ENCODE results near the gene KANSL1. TPM values are rescaled to one million over a fixed set of nuclear protein-coding genes. Genes with fewer than 3 reads are reported as not detected.

The KANSL1 gene
- total RNA-seq, 1 experiment from 2014 or later, result 47.6 TPM

GRCh38 chr17:46175891-46176290 lies 17.3 kb downstream of the KANSL1 start:
- H3K9me3 ChIP-seq (ENCODE audit: low read length), result no peaks in the 10 kb centered on the region
- no peak overlapping the region for H2AFZ ChIP-seq (ENCODE audit: low read length)
- CTCF ChIA-PET, result no interaction called here
- H3K9ac ChIP-seq (ENCODE audit: low read length), result no peak overlapping the region
- ATAC-seq (no peak), DNase-seq (no peak)
- no peak for TF ChIP-seq EZH2phosphoT487 (IDR thresholded peaks at IDR 0.05; ENCODE audit: borderline replicate concordance, low read length)
- TF ChIP-seq CTCF (conservative IDR thresholded peaks at IDR 0.05; ENCODE audit: low read depth, low read length), result no peak
- TF ChIP-seq EZH2 (IDR thresholded peaks at IDR 0.05; ENCODE audit: low read length, unreplicated experiment), result no peak
- no peaks in the 10 kb centered on the region for H3K27me3 ChIP-seq (ENCODE audit: low read length)
- no peak overlapping the region for H3K4me3 ChIP-seq (ENCODE audit: low read length)
- no peaks in the 10 kb centered on the region for H3F3A ChIP-seq (ENCODE audit: low read length, unreplicated experiment)
- no peak overlapping the region for H3K27ac ChIP-seq (ENCODE audit: low read length)
- peaks cover 12% of the 10 kb centered on the region for H3K36me3 ChIP-seq (ENCODE audit: low read depth, low read length)
- H3K4me1 ChIP-seq (ENCODE audit: insufficient read depth, low read length), result peaks cover 20% of the 10 kb centered on the region
- H3K4me2 ChIP-seq (ENCODE audit: low read length), result no peak overlapping the region
- H3K79me2 ChIP-seq (ENCODE audit: low read length), result peaks cover 100% of the 10 kb centered on the region
- peaks cover 61% of the 10 kb centered on the region for H4K20me1 ChIP-seq (ENCODE audit: low read length)
- intact Hi-C loops (cut with micrococcal nuclease), result no loop called here
- no peaks in the 10 kb centered on the region for H3K9me2 ChIP-seq (replicated peaks; ENCODE audit: low read length)
- no TSS peak for BruUV-seq (replicated peaks)
- POLR2A ChIA-PET (ENCODE audit: unreplicated experiment), result no interaction called here

- H3K36me3 ChIP-seq (ENCODE audit: low read depth, low read length), result peaks cover 37% of the 10 kb centered on the region
- peaks cover 13% of the 10 kb centered on the region for H3K4me1 ChIP-seq (ENCODE audit: insufficient read depth, low read length)
- peaks cover 54% of the 10 kb centered on the region for H4K20me1 ChIP-seq (ENCODE audit: low read length)
- intact Hi-C loops (cut with micrococcal nuclease), result no loop called here
- H3K27ac ChIP-seq (ENCODE audit: low read length), result no peak overlapping the region
- H2AFZ ChIP-seq (ENCODE audit: low read length), result no peak overlapping the region
- no peaks in the 10 kb centered on the region for H3K9me2 ChIP-seq (replicated peaks; ENCODE audit: low read length)
- H3K4me3 ChIP-seq (ENCODE audit: low read length), result no peak overlapping the region
- H3F3A ChIP-seq (ENCODE audit: low read length, unreplicated experiment), result no peaks in the 10 kb centered on the region
- H3K9ac ChIP-seq (ENCODE audit: low read length), result no peak overlapping the region
- no peak overlapping the region for H3K4me2 ChIP-seq (ENCODE audit: low read length)
- CTCF ChIA-PET, result interaction anchor here (0.8 kb wide), 1 partner anchor 20 kb away, joined by 3 read pairs; the partner anchor contains the start of gene KANSL1
- ATAC-seq (no peak), DNase-seq (no peak)
- H3K9me3 ChIP-seq (ENCODE audit: low read length), result no peaks in the 10 kb centered on the region
- H3K79me2 ChIP-seq (ENCODE audit: low read length), result peaks cover 100% of the 10 kb centered on the region
- POLR2A ChIA-PET (ENCODE audit: unreplicated experiment), result no interaction called here
- H3K27me3 ChIP-seq (ENCODE audit: low read length), result no peaks in the 10 kb centered on the region
- no TSS peak for BruUV-seq (replicated peaks)
- TF ChIP-seq CTCF (conservative IDR thresholded peaks at IDR 0.05; ENCODE audit: low read depth, low read length) (no peak), EZH2phosphoT487 (IDR thresholded peaks at IDR 0.05; ENCODE audit: borderline replicate concordance, low read length) (no peak), EZH2 (IDR thresholded peaks at IDR 0.05; ENCODE audit: low read length, unreplicated experiment) (no peak)
Observed at GRCh38 chr17:46173153-46173552, 20.1 kb downstream of the KANSL1 start.

GRCh38 chr17:46171939-46172338 lies 21.3 kb downstream of the KANSL1 start:
- ATAC-seq (no peak), DNase-seq (no peak)
- Histone ChIP-seq H3K4me3 (ENCODE audit: low read length) (no peak overlapping the region), H3K36me3 (ENCODE audit: low read depth, low read length) (peaks cover 35% of the 10 kb centered on the region), H3F3A (ENCODE audit: low read length, unreplicated experiment) (no peaks in the 10 kb centered on the region), H3K27ac (ENCODE audit: low read length) (no peak overlapping the region), H3K9ac (ENCODE audit: low read length) (no peak overlapping the region), H4K20me1 (ENCODE audit: low read length) (peaks cover 52% of the 10 kb centered on the region), H3K9me3 (ENCODE audit: low read length) (no peaks in the 10 kb centered on the region), H3K4me2 (ENCODE audit: low read length) (no peak overlapping the region), H3K79me2 (ENCODE audit: low read length) (peaks cover 100% of the 10 kb centered on the region), H2AFZ (ENCODE audit: low read length) (no peak overlapping the region), H3K9me2 (replicated peaks; ENCODE audit: low read length) (no peaks in the 10 kb centered on the region), H3K27me3 (ENCODE audit: low read length) (no peaks in the 10 kb centered on the region), H3K4me1 (ENCODE audit: insufficient read depth, low read length) (peaks cover 20% of the 10 kb centered on the region)
- BruUV-seq (replicated peaks), result no TSS peak
- intact Hi-C loops (cut with micrococcal nuclease), result no loop called here
- ChIA-PET POLR2A (ENCODE audit: unreplicated experiment) (interaction anchor here (0.6 kb wide), 1 partner anchor 160 kb away, joined by 4 read pairs; no protein-coding TSS in a partner anchor), CTCF (no interaction called here)
- no peak for TF ChIP-seq CTCF (conservative IDR thresholded peaks at IDR 0.05; ENCODE audit: low read depth, low read length)

All from PC-3 (cell line).